Tibial nerve (tissue), 4 donors: ENCODE measurements around the gene IL20. TPM values are rescaled to one million over a fixed set of nuclear protein-coding genes. Genes with fewer than 3 reads are reported as not detected.

Experiments
- DNase-seq, 2 donors: peaks; one replicate each; pipeline ENCODE4 v3.0.0-alpha.2; 2019; ENCODE audit warnings: low spot score in 2 of 2
- H3K27ac ChIP-seq, 4 donors: fragments of 200-600 bp; sonication (generic) in 3 of 4; one replicate each; pipeline ENCODE4 v1.5.1; 2017 to 2019; ENCODE audit warnings: mild to moderate bottlenecking in 1 of 4
- H3K27me3 ChIP-seq, 2 donors: fragments of 200-600 bp; sonication (generic) in 1 of 2; one replicate each; pipeline versions ENCODE4 v1.5.1 to v1.6.0; 2017 to 2019
- H3K36me3 ChIP-seq, 3 donors: fragments of 200-600 bp; sonication (generic); one replicate each; pipeline ENCODE4 v1.5.1; 2018 to 2019
- H3K4me1 ChIP-seq, 4 donors: fragments of 200-600 bp; sonication (generic) in 3 of 4; one replicate each; pipeline ENCODE4 v1.5.1; 2017 to 2019
- H3K4me3 ChIP-seq, 4 donors: fragments of 200-600 bp; sonication (generic) in 3 of 4; one replicate each; pipeline ENCODE4 v1.5.1; 2017 to 2019; ENCODE audit warnings: mild to moderate bottlenecking in 1 of 4, moderate library complexity in 1 of 4
- H3K9me3 ChIP-seq, 4 donors: fragments of 200-600 bp; sonication (generic) in 3 of 4; one replicate each; pipeline ENCODE4 v1.5.1; 2017 to 2019
- CTCF ChIP-seq, 5 experiments: fragments of 200-600 bp in 3 of 5; fragments of 450-650 bp in 2 of 5; sonication (generic) in 3 of 5; IDR thresholded peaks; one replicate each; pipeline ENCODE4 v1.5.1; 2016 to 2019; ENCODE audit warnings: antibody characterized with exemption in 5 of 5, mild to moderate bottlenecking in 3 of 5, moderate library complexity in 2 of 5
- EP300 ChIP-seq, 2 donors: sonication (generic); formaldehyde crosslinking; IDR thresholded peaks; one replicate each; pipeline ENCODE4 v1.6.1; 2017; ENCODE audit warnings: antibody characterized with exemption in 2 of 2, mild to moderate bottlenecking in 1 of 2
- POLR2A ChIP-seq, 2 donors: fragments of 450-650 bp; IDR thresholded peaks; one replicate each; pipeline ENCODE4 v1.6.1; 2017; ENCODE audit warnings: antibody characterized with exemption in 2 of 2, mild to moderate bottlenecking in 2 of 2, moderate library complexity in 2 of 2
- WGBS, 2 donors: methylation state at CpG; one replicate each; pipeline ENCODE4 v1.1.5; 2018; 5-methylcytosine and 5-hydroxymethylcytosine counted together
- total RNA-seq, 4 donors: library from RNA; depleted of rRNA; stranded (reverse); fragments of >200 nt; gene quantifications; one replicate each; pipeline ENCODE4 v1.1.0, GENCODE V29; 2016

The IL20 gene
- total RNA-seq, 4 donors from 2014 or later, result not detected

GRCh38 chr1:206863266-206863665 lies 2.2 kb upstream of the IL20 start:
- H3K27me3 ChIP-seq, result no peaks in the 10 kb centered on the region
- no peak for TF ChIP-seq EP300 (IDR thresholded peaks at IDR 0.05)
- no peak for TF ChIP-seq CTCF (IDR thresholded peaks at IDR 0.05)
- TF ChIP-seq POLR2A (IDR thresholded peaks at IDR 0.05), result no peak
- no peaks in the 10 kb centered on the region for H3K9me3 ChIP-seq
- no peak overlapping the region for H3K4me3 ChIP-seq
- WGBS, 2 donors, result 64 to 92% methylated on average over 1 of the region's 1 CpG
- H3K36me3 ChIP-seq, result no peaks in the 10 kb centered on the region
- no peak overlapping the region for H3K27ac ChIP-seq
- H3K4me1 ChIP-seq, result peaks cover 0 to 8% (median 0%) of the 10 kb centered on the region in 4 donors
- no peak for DNase-seq

GRCh38 chr1:206866062-206866461 lies 639 bp downstream of the IL20 start:
- TF ChIP-seq CTCF (IDR thresholded peaks at IDR 0.05), result no peak
- no peak for TF ChIP-seq POLR2A (IDR thresholded peaks at IDR 0.05)
- TF ChIP-seq EP300 (IDR thresholded peaks at IDR 0.05), result no peak
- H3K27ac ChIP-seq, result peak overlapping the region in 1 of 4 donors; percentile 55
- WGBS, 2 donors, result 37 to 50% methylated on average over 2 of the region's 2 CpGs

GRCh38 chr1:206867239-206867638 lies 1.8 kb downstream of the IL20 start:
- no peaks in the 10 kb centered on the region for H3K36me3 ChIP-seq
- TF ChIP-seq EP300 (IDR thresholded peaks at IDR 0.05) (no peak), CTCF (IDR thresholded peaks at IDR 0.05) (no peak), POLR2A (IDR thresholded peaks at IDR 0.05) (no peak)
- H3K9me3 ChIP-seq, result no peaks in the 10 kb centered on the region
- WGBS, 2 donors, result 83 to 100% methylated on average over 1 of the region's 1 CpG
- no peak overlapping the region for H3K4me3 ChIP-seq
- no peak overlapping the region for H3K27ac ChIP-seq
- peaks cover 0 to 8% (median 0%) of the 10 kb centered on the region in 4 donors for H3K4me1 ChIP-seq
- H3K27me3 ChIP-seq, result no peaks in the 10 kb centered on the region
- no peak for DNase-seq

More at GRCh38 chr1:206866062-206866461, 639 bp downstream of the IL20 start:
- Histone ChIP-seq H3K9me3 (no peaks in the 10 kb centered on the region), H3K4me1 (peaks cover 0 to 8% (median 0%) of the 10 kb centered on the region in 4 donors), H3K36me3 (no peaks in the 10 kb centered on the region), H3K4me3 (no peak overlapping the region), H3K27me3 (no peaks in the 10 kb centered on the region)
- no peak for DNase-seq

- DNase-seq, result no peak
- H3K27me3 ChIP-seq, result no peaks in the 10 kb centered on the region
- no peak overlapping the region for H3K27ac ChIP-seq
- no peaks in the 10 kb centered on the region for H3K36me3 ChIP-seq
- TF ChIP-seq POLR2A (IDR thresholded peaks at IDR 0.05), result no peak
- no peak for TF ChIP-seq EP300 (IDR thresholded peaks at IDR 0.05)
- no peak for TF ChIP-seq CTCF (IDR thresholded peaks at IDR 0.05)
- no peak overlapping the region for H3K4me3 ChIP-seq
- peaks cover 0 to 8% (median 0%) of the 10 kb centered on the region in 4 donors for H3K4me1 ChIP-seq
- H3K9me3 ChIP-seq, result no peaks in the 10 kb centered on the region
Observed at GRCh38 chr1:206867716-206868115, 2.3 kb downstream of the IL20 start.

GRCh38 chr1:206868264-206868663 lies 2.8 kb downstream of the IL20 start:
- Histone ChIP-seq H3K36me3 (no peaks in the 10 kb centered on the region), H3K4me3 (no peak overlapping the region), H3K27ac (no peak overlapping the region), H3K9me3 (no peaks in the 10 kb centered on the region), H3K4me1 (peaks cover 0 to 8% (median 0%) of the 10 kb centered on the region in 4 donors), H3K27me3 (no peaks in the 10 kb centered on the region)
- DNase-seq, result no peak
- WGBS, 2 donors, result 44 to 47% methylated on average over 1 of the region's 1 CpG
- TF ChIP-seq EP300 (IDR thresholded peaks at IDR 0.05), result no peak

- Histone ChIP-seq H3K27me3 (no peaks in the 10 kb centered on the region), H3K4me1 (no peaks in the 10 kb centered on the region), H3K36me3 (no peaks in the 10 kb centered on the region), H3K9me3 (peaks cover 0 to 7% (median 0%) of the 10 kb centered on the region in 4 donors), H3K4me3 (no peak overlapping the region), H3K27ac (no peak overlapping the region)
- WGBS, 2 donors, result 85 to 87% methylated on average over 3 of the region's 3 CpGs
- DNase-seq, result no peak
- TF ChIP-seq EP300 (IDR thresholded peaks at IDR 0.05) (no peak), POLR2A (IDR thresholded peaks at IDR 0.05) (no peak), CTCF (IDR thresholded peaks at IDR 0.05) (no peak)
Observed at GRCh38 chr1:206872139-206872538, 6.7 kb downstream of the IL20 start.
